Kidney glomerular epithelial cell (primary cell): ENCODE measurements around the gene OR4C45.
"Not testable (repeated sequence)": the region's sequence is repeated elsewhere in the genome, so short reads cannot be mapped to it uniquely, and the experiment has no call there.

Source experiments
- DNase-seq: peaks from one replicate; lab custom pipeline; 2025; lab: John Stamatoyannopoulos, UW

The OR4C45 gene

GRCh38 chr11:50032574-50032973 lies at the start of gene OR4C45:
OR4C45 (plus strand) TSS chr11:50032874.
- DNase-seq, result no peak

- no peak for DNase-seq
These were observed 37.1 kb upstream of the OR4C45 start for GRCh38 chr11:49995565-49995964.

GRCh38 chr11:50030193-50030592 lies 2.5 kb upstream of the OR4C45 start:
- DNase-seq, result no peak

- DNase-seq, result not testable (repeated sequence)
These were observed 3.6 kb downstream of the OR4C45 start for GRCh38 chr11:50036239-50036638.

GRCh38 chr11:50037251-50037650 lies 4.6 kb downstream of the OR4C45 start:
- DNase-seq, result no peak

- DNase-seq, result no peak
These were observed 12.0 kb downstream of the OR4C45 start for GRCh38 chr11:50044647-50045046.

GRCh38 chr11:50063056-50063455 lies 30.4 kb downstream of the OR4C45 start:
- DNase-seq, result not testable (repeated sequence)

- no peak for DNase-seq
These were observed 37.7 kb downstream of the OR4C45 start for GRCh38 chr11:50070389-50070788.

GRCh38 chr11:50071584-50072225 lies 39.0 kb downstream of the OR4C45 start:
- no peak for DNase-seq

GRCh38 chr11:50072226-50073112 lies 39.8 kb downstream of the OR4C45 start:
- no peak for DNase-seq

GRCh38 chr11:50073113-50074105 lies 40.7 kb downstream of the OR4C45 start:
- DNase-seq, result no peak

- DNase-seq, result no peak
These were observed 41.5 kb downstream of the OR4C45 start for GRCh38 chr11:50074161-50074560.

GRCh38 chr11:50075856-50076255 lies 43.2 kb downstream of the OR4C45 start:
- no peak for DNase-seq

- no peak for DNase-seq
These were observed 44.9 kb downstream of the OR4C45 start for GRCh38 chr11:50077526-50077925.

GRCh38 chr11:50078001-50078400 lies 45.3 kb downstream of the OR4C45 start:
- DNase-seq, result no peak

GRCh38 chr11:50078946-50079345 lies 46.3 kb downstream of the OR4C45 start:
- not testable (repeated sequence) for DNase-seq

- DNase-seq, result no peak
These were observed 47.6 kb downstream of the OR4C45 start for GRCh38 chr11:50080256-50080655.
